Heart left ventricle (tissue), 16 donors: Measurements from ENCODE around the gene GPR157. TPM values are rescaled to one million over a fixed set of nuclear protein-coding genes. Genes with fewer than 3 reads are reported as not detected.

Experiments
- ATAC-seq, 4 donors: fragments of 200-7000 bp; cut with Tn5 transposase; one replicate each; pipeline ENCODE4 v1.9.1; 2020 to 2022; ENCODE audit warnings: moderate library complexity in 4 of 4, mild to moderate bottlenecking in 3 of 4, moderate number of reproducible peaks in 1 of 4
- DNase-seq, 5 donors: peaks; one replicate each; pipeline ENCODE4 v3.0.0-alpha.2; 2020
- H3K27ac ChIP-seq, 12 donors: fragments of 200-600 bp; sonication (generic) in 4 of 12; one replicate each; pipeline versions ENCODE4 v1.5.0 to v1.8.0; 2016 to 2022; ENCODE audit warnings: mild to moderate bottlenecking in 2 of 12
- H3K27me3 ChIP-seq, 9 donors: fragments of 200-600 bp; sonication (generic) in 2 of 9; one replicate each; pipeline versions ENCODE4 v1.5.1 to v1.8.0; 2016 to 2022; ENCODE audit warnings: mild to moderate bottlenecking in 3 of 9
- H3K36me3 ChIP-seq, 9 donors: fragments of 200-600 bp; sonication (generic) in 2 of 9; one replicate each; pipeline versions ENCODE4 v1.5.0 to v1.8.0; 2018 to 2022; ENCODE audit warnings: mild to moderate bottlenecking in 2 of 9
- H3K4me1 ChIP-seq, 12 donors: fragments of 200-600 bp; sonication (generic) in 4 of 12; one replicate each; pipeline versions ENCODE4 v1.5.0 to v1.8.0; 2016 to 2022; ENCODE audit warnings: mild to moderate bottlenecking in 3 of 12
- H3K4me3 ChIP-seq, 12 donors: fragments of 200-600 bp; sonication (generic) in 4 of 12; one replicate each; pipeline versions ENCODE4 v1.5.0 to v1.8.0; 2017 to 2022; ENCODE audit warnings: mild to moderate bottlenecking in 9 of 12, moderate library complexity in 4 of 12
- H3K9me3 ChIP-seq, 12 donors: fragments of 200-600 bp; sonication (generic) in 4 of 12; one replicate each; pipeline versions ENCODE4 v1.5.0 to v1.8.0; 2016 to 2022; ENCODE audit warnings: mild to moderate bottlenecking in 1 of 12
- POLR2A ChIP-seq, 2 donors: fragments of 450-650 bp; IDR thresholded peaks; one replicate each; pipeline ENCODE4 v1.6.1; 2017; ENCODE audit warnings: antibody characterized with exemption in 2 of 2, mild to moderate bottlenecking in 2 of 2, moderate library complexity in 2 of 2
- WGBS, 4 donors: extraction: QIAGEN DNeasy Blood & Tissue Kit in 2 of 4; methylation state at CpG; one replicate each; pipeline versions ENCODE4 v1.1.5 to v1.1.7; 2013 to 2018; 5-methylcytosine and 5-hydroxymethylcytosine counted together
- intact Hi-C, 10 donors: fragments of 100-400 bp; cut with DNase I; formaldehyde crosslinking; loops; one replicate each; pipeline versions ENCODE4 v1.11.1 to v1.14.2; 2022
- microRNA counts, 2 donors: library from miRNA; unstranded; fragments of <30 nt; microRNA quantifications; one replicate each; lab custom pipeline; 2016
- polyA plus RNA-seq, 2 donors: library from polyadenylated mRNA; stranded (reverse); fragments of 200-250 nt; gene quantifications; one replicate each; pipeline ENCODE4 v1.2.3, GENCODE V29; 2013
- total RNA-seq, 9 donors: library from RNA; depleted of rRNA in 2 of 9; stranded (reverse); fragments of >200 nt in 2 of 9; fragmentation: NEBNext Ultra II Directional in 3 of 9; extraction: Animal tissue kit (Norgen Biotek cat#: 25700) in 3 of 9; gene quantifications; one replicate each; pipeline versions ENCODE4 v1.1.0 to v1.2.4, GENCODE V29; 2016 to 2023
- TF ChIP-seq, protein P1 (sequence below), 12 donors: fragments of 200-600 bp; sonication (generic) in 4 of 12; IDR thresholded peaks; one replicate each; pipeline versions ENCODE4 v1.5.0 to v1.8.0; 2018 to 2022; ENCODE audit warnings: antibody characterized with exemption in 12 of 12, mild to moderate bottlenecking in 5 of 12
- donor health status: ischemic (EF 13 %, LVEDD 7.1; RV severe dilation, severe dysfunction).
- donor health status: healthy with polysubstance abuse.
- donor health status: DM: no; HTN: yes; CAD: no.
- donor health status: DM: no; HTN: no; CAD: no.
- donor health status: ischemic (EF 25% LVEDD 6.9; RV normal size, moderate dysfunction).
- donor health status: ischemic (EF 25% LVEDD 5.7; RV mildly dilated, moderate dysfunction).
- donor health status: healthy.
- donor health status: DM: yes; HTN: yes; CAD: no.
- donor health status: ischemic (EF 35%, LVEDD 5.7; RV mildly dilated, moderate dysfunction).
- donor health status: nonischemic (EF 11% LVEDD 7.7; RV severe dilation, severe dysfunction).
- donor health status: DM: yes; HTN: yes; CAD: no.
- donor health status: PGD.
- donor health status: ischemic (EF 29% LVEDD 5.4; RV normal size, mild dysfunction).
- donor health status: nonischemic (EF 23%, LVEDD 6.1; RV moderate dilation, normal function).

GPR157 gene
- total and polyA plus RNA-seq, 11 donors: 9.2 to 41.8 (median 29.7) TPM

DNA sequence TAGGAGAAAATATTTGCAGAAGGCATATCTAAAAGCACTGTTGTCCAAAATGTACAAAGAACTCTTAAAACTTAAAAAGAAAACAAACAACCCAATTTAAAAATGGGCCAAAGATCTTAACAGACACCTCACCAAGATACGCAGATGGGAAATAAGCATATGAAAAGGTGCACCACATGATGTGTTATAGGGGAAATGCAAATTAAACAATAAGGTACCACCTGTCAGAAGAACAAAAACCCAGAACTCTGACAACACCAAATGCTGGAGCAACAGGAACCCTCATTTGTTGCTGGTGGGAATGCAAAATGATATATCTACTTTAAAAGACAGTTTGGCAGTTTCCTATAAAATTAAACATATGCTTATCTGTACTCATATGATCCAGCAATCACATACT is 77.5 kb downstream of the GPR157 start:
- TF ChIP-seq POLR2A (IDR thresholded peaks at IDR 0.05): no peak
- TF ChIP-seq, protein P1, sequence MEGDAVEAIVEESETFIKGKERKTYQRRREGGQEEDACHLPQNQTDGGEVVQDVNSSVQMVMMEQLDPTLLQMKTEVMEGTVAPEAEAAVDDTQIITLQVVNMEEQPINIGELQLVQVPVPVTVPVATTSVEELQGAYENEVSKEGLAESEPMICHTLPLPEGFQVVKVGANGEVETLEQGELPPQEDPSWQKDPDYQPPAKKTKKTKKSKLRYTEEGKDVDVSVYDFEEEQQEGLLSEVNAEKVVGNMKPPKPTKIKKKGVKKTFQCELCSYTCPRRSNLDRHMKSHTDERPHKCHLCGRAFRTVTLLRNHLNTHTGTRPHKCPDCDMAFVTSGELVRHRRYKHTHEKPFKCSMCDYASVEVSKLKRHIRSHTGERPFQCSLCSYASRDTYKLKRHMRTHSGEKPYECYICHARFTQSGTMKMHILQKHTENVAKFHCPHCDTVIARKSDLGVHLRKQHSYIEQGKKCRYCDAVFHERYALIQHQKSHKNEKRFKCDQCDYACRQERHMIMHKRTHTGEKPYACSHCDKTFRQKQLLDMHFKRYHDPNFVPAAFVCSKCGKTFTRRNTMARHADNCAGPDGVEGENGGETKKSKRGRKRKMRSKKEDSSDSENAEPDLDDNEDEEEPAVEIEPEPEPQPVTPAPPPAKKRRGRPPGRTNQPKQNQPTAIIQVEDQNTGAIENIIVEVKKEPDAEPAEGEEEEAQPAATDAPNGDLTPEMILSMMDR (IDR thresholded peaks at IDR 0.05): no peak
- peaks cover 0 to 6% (median 0%) of the 10 kb centered on the region in 12 donors for H3K4me1 ChIP-seq
- H3K4me3 ChIP-seq: no peak overlapping the region
- H3K27me3 ChIP-seq: no peaks in the 10 kb centered on the region
- no peaks in the 10 kb centered on the region for H3K9me3 ChIP-seq
- no peaks in the 10 kb centered on the region for H3K36me3 ChIP-seq
- H3K27ac ChIP-seq: no peak overlapping the region
- WGBS, 4 donors: 51 to 63% (median 58%) methylated on average over 1 of the region's 1 CpG
- ATAC-seq: no peak
- intact Hi-C loops: no loop called here
- DNase-seq: no peak

DNA sequence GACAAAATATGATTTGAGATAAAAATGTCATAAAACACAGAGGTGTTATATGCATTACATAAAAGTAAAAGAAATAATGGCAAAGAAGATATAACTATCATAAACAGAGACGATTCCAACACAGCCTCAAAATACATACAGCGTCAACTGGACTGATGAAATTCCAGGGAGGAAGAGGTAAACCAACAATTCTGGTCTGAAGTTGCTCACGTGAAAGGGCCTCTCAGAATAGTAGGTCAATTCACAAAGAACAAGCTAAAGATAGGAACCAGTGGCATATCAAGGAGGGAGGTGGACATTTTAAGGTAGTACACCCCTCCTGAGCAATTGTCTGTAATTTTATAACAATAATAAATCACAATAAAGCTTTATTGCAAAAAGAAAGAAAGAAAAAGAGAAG is 78.1 kb downstream of the GPR157 start:
- Histone ChIP-seq H3K27ac (no peak overlapping the region), H3K4me1 (peaks cover 0 to 6% (median 0%) of the 10 kb centered on the region in 12 donors), H3K9me3 (no peaks in the 10 kb centered on the region), H3K27me3 (no peaks in the 10 kb centered on the region), H3K4me3 (no peak overlapping the region), H3K36me3 (no peaks in the 10 kb centered on the region)
- no peak for DNase-seq
- peak in 1 of 4 donors; percentile 42 for ATAC-seq
- WGBS, 4 donors: 36 to 55% (median 40%) methylated on average over 3 of the region's 3 CpGs
- TF ChIP-seq POLR2A (IDR thresholded peaks at IDR 0.05): no peak
- TF ChIP-seq, protein P1 (IDR thresholded peaks at IDR 0.05): no peak
- intact Hi-C loops: no loop called here

MicroRNAs within 50 kb of the gene (microRNA counts, 767-probe panel; counts per million panel counts)
- 3,377 to 3,847 counts per million in 2 donors for microRNA hsa-miR-34a-5p (lab: Ali Mortazavi, UCI)

Other genes starting within 250 kb of the GPR157 start
- not detected for gene CA6, start 183.2 kb downstream of the GPR157 start, total RNA-seq
- not detected for gene CA6, start 183.2 kb downstream of the GPR157 start, polyA plus RNA-seq
- under 1 TPM in 2 of 9 donors, not detected in 7; 0.14 to 0.25 TPM for gene SLC2A7, start 102.7 kb downstream of the GPR157 start, total RNA-seq
- under 1 TPM in 1 of 2 donors, not detected in 1; 0.06 TPM for gene SLC2A7, start 102.7 kb downstream of the GPR157 start, polyA plus RNA-seq
- gene SLC2A5, start 59.5 kb downstream of the GPR157 start, total RNA-seq: 10 to 100 TPM in 2 of 9 donors, 1 to 10 TPM in 6, under 1 TPM in 1; 0.93 to 15.8 (median 2.9) TPM
- gene SLC2A5, start 59.5 kb downstream of the GPR157 start, polyA plus RNA-seq: 1 to 10 TPM in 1 of 2 donors, under 1 TPM in 1; 0.86 to 1.1 TPM
- gene H6PD, start 105.7 kb upstream of the GPR157 start, total RNA-seq: 10 to 100 TPM; 16.0 to 54.5 (median 27.9) TPM
- 10 to 100 TPM; 11.0 to 15.7 TPM for gene H6PD, start 105.7 kb upstream of the GPR157 start, polyA plus RNA-seq
- gene SPSB1, start 163.8 kb upstream of the GPR157 start, total RNA-seq: 10 to 100 TPM in 3 of 9 donors, 1 to 10 TPM in 6; 7.7 to 27.2 (median 9.2) TPM
- 10 to 100 TPM in 1 of 2 donors, 1 to 10 TPM in 1; 7.0 to 10.9 TPM for gene SPSB1, start 163.8 kb upstream of the GPR157 start, polyA plus RNA-seq